ENCODE data around the gene ANAPC10. TPM values are rescaled to one million over a fixed set of nuclear protein-coding genes. Genes with fewer than 3 reads are reported as not detected.

ANAPC10 gene
- total and polyA plus RNA-seq, 2 donors (not counting 1 experiment from before 2014, with no cell fraction given) = 28.1 to 29.7 TPM

DNA sequence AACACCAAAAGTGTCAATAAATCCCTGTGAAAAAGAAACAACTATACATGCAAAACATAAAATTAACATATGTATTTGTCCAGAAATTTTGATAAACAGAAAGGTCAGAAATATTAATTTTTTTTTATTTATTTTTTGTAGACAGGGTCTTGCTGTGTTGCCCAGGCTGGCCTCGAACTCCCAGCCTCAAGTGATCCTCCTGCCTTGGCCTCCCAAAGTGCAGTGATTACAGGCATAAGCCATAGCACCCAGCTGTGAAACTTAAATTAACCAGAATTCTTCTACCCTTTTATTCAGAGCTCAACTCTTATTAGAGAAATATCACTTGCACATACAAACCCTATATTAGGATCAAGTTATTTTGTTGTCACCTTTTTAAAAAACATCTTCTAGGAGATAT is 16.2 kb downstream of the ANAPC10 start:
- Histone ChIP-seq H3K36me3 (ENCODE audit: control insufficient read depth, insufficient read depth, low read length) (no peaks in the 10 kb centered on the region), H3K9ac (ENCODE audit: insufficient read depth, low read length) (no peak overlapping the region), H3K4me3 (replicated peaks in 1 of 4; ENCODE audit: control extremely low read depth in 1 of 4, insufficient read depth in 1 of 4, low read depth in 3 of 4, low read length in 4 of 4) (no peak overlapping the region), H3K79me2 (ENCODE audit: control insufficient read depth, insufficient read depth, low read length) (peaks cover under 1% of the 10 kb centered on the region), H2AFZ (ENCODE audit: low read length) (no peak overlapping the region), H3K27ac (ENCODE audit: insufficient read depth, low read length) (no peak overlapping the region), H3K27me3 (ENCODE audit: control insufficient read depth, insufficient read depth, low read length) (no peaks in the 10 kb centered on the region), H4K20me1 (ENCODE audit: control insufficient read depth, extremely low read depth, insufficient read depth, low read length) (no peaks in the 10 kb centered on the region), H3K9me3 (ENCODE audit: control insufficient read depth, insufficient read depth, low read depth, low read length) (no peaks in the 10 kb centered on the region), H3K4me1 (ENCODE audit: control insufficient read depth, extremely low read depth, insufficient read depth, low read length) (no peaks in the 10 kb centered on the region), H3K4me2 (ENCODE audit: extremely low read depth, insufficient read depth, low read length) (no peak overlapping the region)
- no peak for DNase-seq (ENCODE audit: low read depth in 2 of 2)
- TF ChIP-seq EZH2 (IDR thresholded peaks at IDR 0.05; ENCODE audit: low read length, missing control alignments) = no peak
- TF ChIP-seq, protein P1, sequence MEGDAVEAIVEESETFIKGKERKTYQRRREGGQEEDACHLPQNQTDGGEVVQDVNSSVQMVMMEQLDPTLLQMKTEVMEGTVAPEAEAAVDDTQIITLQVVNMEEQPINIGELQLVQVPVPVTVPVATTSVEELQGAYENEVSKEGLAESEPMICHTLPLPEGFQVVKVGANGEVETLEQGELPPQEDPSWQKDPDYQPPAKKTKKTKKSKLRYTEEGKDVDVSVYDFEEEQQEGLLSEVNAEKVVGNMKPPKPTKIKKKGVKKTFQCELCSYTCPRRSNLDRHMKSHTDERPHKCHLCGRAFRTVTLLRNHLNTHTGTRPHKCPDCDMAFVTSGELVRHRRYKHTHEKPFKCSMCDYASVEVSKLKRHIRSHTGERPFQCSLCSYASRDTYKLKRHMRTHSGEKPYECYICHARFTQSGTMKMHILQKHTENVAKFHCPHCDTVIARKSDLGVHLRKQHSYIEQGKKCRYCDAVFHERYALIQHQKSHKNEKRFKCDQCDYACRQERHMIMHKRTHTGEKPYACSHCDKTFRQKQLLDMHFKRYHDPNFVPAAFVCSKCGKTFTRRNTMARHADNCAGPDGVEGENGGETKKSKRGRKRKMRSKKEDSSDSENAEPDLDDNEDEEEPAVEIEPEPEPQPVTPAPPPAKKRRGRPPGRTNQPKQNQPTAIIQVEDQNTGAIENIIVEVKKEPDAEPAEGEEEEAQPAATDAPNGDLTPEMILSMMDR (conservative IDR thresholded peaks at IDR 0.05 in 1 of 2, IDR thresholded peaks at IDR 0.05 in 1 of 2; ENCODE audit: low read depth in 1 of 2, low read length in 2 of 2) = no peak

DNA sequence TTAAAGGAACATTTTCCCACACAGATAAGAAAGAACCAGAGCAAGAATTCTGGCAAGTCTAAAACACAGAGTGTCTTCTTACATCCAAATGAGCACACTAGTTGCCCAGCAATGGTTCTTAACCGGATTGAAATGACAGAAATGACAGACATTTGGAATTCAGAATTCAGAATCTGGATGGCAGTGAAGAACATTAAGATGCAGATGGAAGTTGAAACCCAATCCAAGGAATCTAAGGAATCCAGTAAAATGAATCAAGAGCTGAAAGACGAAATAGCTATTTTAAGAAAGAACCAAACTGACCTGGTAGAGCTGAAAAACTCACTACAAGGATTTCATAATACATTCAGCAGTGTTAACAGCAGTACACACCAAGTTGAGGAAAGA is 21.5 kb downstream of the ANAPC10 start:
- DNase-seq (ENCODE audit: low read depth in 2 of 2) = peak in 1 of 2 donors; percentile 41
- no peaks in the 10 kb centered on the region for H3K36me3 ChIP-seq (ENCODE audit: control insufficient read depth, insufficient read depth, low read length)
- no peaks in the 10 kb centered on the region for H3K79me2 ChIP-seq (ENCODE audit: control insufficient read depth, insufficient read depth, low read length)
- H4K20me1 ChIP-seq (ENCODE audit: control insufficient read depth, extremely low read depth, insufficient read depth, low read length) = no peaks in the 10 kb centered on the region
- no peaks in the 10 kb centered on the region for H3K27me3 ChIP-seq (ENCODE audit: control insufficient read depth, insufficient read depth, low read length)
- no peak overlapping the region for H2AFZ ChIP-seq (ENCODE audit: low read length)
- no peaks in the 10 kb centered on the region for H3K9me3 ChIP-seq (ENCODE audit: control insufficient read depth, insufficient read depth, low read depth, low read length)
- H3K9ac ChIP-seq (ENCODE audit: insufficient read depth, low read length) = no peak overlapping the region
- no peak for TF ChIP-seq EZH2 (IDR thresholded peaks at IDR 0.05; ENCODE audit: low read length, missing control alignments)
- TF ChIP-seq, protein P1 (conservative IDR thresholded peaks at IDR 0.05 in 1 of 2, IDR thresholded peaks at IDR 0.05 in 1 of 2; ENCODE audit: low read depth in 1 of 2, low read length in 2 of 2) = no peak
- H3K4me1 ChIP-seq (ENCODE audit: control insufficient read depth, extremely low read depth, insufficient read depth, low read length) = no peaks in the 10 kb centered on the region
- no peak overlapping the region for H3K4me3 ChIP-seq (replicated peaks in 1 of 4; ENCODE audit: control extremely low read depth in 1 of 4, insufficient read depth in 1 of 4, low read depth in 3 of 4, low read length in 4 of 4)
- H3K27ac ChIP-seq (ENCODE audit: insufficient read depth, low read length) = no peak overlapping the region
- H3K4me2 ChIP-seq (ENCODE audit: extremely low read depth, insufficient read depth, low read length) = no peak overlapping the region

DNA sequence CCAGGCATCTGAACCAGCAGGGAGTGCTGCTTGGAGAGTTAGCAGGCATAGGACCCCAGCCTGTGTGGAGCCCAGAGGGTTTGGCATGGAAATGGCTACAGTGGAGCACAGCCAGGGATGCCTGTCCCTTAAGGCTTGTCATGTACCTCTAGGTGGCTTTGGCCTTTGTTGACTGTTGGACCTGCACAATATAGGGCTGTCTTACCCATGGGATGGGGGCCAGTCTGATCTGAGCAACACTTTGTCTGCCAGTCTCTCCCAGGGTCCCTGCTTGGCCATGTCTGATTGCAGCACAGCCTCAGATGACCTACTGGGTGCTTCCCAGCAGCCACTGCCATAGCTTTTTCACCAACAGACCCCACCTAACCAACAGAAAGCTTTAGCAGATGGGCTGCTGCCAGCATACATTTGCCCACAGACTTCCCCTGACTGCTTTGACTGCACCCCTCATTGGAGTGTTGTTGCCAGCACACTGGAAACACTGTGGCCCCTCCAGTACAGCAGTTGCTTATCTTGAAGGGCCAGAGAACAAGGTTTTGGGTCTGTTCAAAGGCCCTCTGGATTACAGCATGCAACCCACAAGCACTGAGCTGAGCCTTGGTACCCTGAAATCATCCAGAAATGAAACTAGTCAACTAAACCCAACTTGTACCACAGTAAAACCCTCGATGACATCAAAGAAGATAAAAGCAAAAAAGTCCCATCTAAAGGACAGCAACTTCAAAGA is 22.1 kb downstream of the ANAPC10 start:
- Histone ChIP-seq H4K20me1 (ENCODE audit: control insufficient read depth, extremely low read depth, insufficient read depth, low read length) (no peaks in the 10 kb centered on the region), H3K9ac (ENCODE audit: insufficient read depth, low read length) (no peak overlapping the region), H3K9me3 (ENCODE audit: control insufficient read depth, insufficient read depth, low read depth, low read length) (no peaks in the 10 kb centered on the region), H3K36me3 (ENCODE audit: control insufficient read depth, insufficient read depth, low read length) (no peaks in the 10 kb centered on the region), H2AFZ (ENCODE audit: low read length) (no peak overlapping the region), H3K79me2 (ENCODE audit: control insufficient read depth, insufficient read depth, low read length) (no peaks in the 10 kb centered on the region), H3K4me3 (replicated peaks in 1 of 4; ENCODE audit: control extremely low read depth in 1 of 4, insufficient read depth in 1 of 4, low read depth in 3 of 4, low read length in 4 of 4) (no peak overlapping the region), H3K4me1 (ENCODE audit: control insufficient read depth, extremely low read depth, insufficient read depth, low read length) (no peaks in the 10 kb centered on the region), H3K27me3 (ENCODE audit: control insufficient read depth, insufficient read depth, low read length) (no peaks in the 10 kb centered on the region), H3K27ac (ENCODE audit: insufficient read depth, low read length) (no peak overlapping the region), H3K4me2 (ENCODE audit: extremely low read depth, insufficient read depth, low read length) (no peak overlapping the region)
- no peak for TF ChIP-seq EZH2 (IDR thresholded peaks at IDR 0.05; ENCODE audit: low read length, missing control alignments)
- TF ChIP-seq, protein P1 (conservative IDR thresholded peaks at IDR 0.05 in 1 of 2, IDR thresholded peaks at IDR 0.05 in 1 of 2; ENCODE audit: low read depth in 1 of 2, low read length in 2 of 2) = no peak
- DNase-seq (ENCODE audit: low read depth in 2 of 2) = no peak
